ENCODE measurements around the gene NDST1. TPM values are rescaled to one million over a fixed set of nuclear protein-coding genes. Genes with fewer than 3 reads are reported as not detected.

NDST1 gene
- total RNA-seq, 3 donors from 2014 or later: 5.0 to 8.0 (median 5.6) TPM

DNA sequence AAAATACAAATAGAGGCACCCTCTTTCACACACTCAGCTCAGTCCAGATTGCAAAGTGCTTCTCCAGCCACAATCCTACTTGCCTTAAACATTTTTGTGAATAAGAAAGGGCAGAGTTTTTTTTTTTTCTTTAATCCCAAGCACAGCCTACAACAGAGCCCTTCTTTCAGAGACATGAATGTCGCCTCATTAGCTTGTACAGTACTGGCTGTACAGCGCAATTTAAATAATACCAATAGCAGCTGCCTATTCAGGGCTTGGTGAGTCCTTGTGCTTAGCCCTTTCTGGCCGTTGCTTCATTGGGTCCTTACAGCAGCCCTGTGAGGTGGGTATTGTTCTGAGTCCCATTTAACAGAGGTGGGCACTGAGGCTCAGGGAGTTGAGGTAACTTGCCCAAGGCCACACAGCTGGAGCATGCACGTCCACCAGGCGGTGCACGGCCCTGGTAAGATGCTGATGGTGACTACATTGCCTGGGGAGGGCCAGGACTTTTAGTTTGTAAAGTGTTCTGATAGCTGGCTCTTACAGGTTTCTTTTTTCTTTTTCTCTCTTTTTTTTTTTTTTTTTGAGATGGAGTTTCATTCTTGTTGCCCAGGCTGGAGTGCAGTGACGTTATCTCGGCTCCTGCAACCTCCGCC lies 23.1 kb downstream of the NDST1 start:
- Mint-ChIP-seq H3K27me3 (ENCODE audit: low read depth) (no peaks in the 10 kb centered on the region), H3K4me3 (no peak overlapping the region), H3K36me3 (ENCODE audit: insufficient read depth) (no peaks in the 10 kb centered on the region), H3K4me1 (ENCODE audit: low read depth) (no peaks in the 10 kb centered on the region), H3K9me3 (no peaks in the 10 kb centered on the region)
- DNase-seq (no peak), ATAC-seq (no peak)

DNA sequence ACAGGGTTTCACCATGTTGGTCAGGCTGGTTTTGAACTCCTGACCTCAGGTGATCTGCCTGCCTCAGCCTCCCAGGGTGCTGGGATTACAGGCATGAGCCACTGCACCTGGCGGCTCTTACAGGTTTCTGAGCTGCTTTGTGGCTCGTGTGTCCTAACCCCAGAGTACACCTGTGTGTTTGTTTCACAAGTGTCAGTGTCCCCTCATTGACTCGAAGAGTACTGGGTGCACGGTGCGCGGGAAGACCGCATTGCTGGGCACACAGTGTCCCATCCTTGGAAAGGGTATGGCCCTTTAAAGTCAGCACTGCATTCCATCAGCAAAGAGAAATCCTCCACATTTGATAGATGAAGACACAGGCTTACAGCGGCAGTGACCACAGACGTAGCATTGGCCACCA lies 23.8 kb downstream of the NDST1 start:
- ATAC-seq: no peak
- no peak for DNase-seq
- H3K4me3 Mint-ChIP-seq: no peak overlapping the region
- H3K27me3 Mint-ChIP-seq (ENCODE audit: low read depth): no peaks in the 10 kb centered on the region
- no peaks in the 10 kb centered on the region for H3K36me3 Mint-ChIP-seq (ENCODE audit: insufficient read depth)
- H3K4me1 Mint-ChIP-seq (ENCODE audit: low read depth): no peaks in the 10 kb centered on the region
- H3K9me3 Mint-ChIP-seq: no peaks in the 10 kb centered on the region

DNA sequence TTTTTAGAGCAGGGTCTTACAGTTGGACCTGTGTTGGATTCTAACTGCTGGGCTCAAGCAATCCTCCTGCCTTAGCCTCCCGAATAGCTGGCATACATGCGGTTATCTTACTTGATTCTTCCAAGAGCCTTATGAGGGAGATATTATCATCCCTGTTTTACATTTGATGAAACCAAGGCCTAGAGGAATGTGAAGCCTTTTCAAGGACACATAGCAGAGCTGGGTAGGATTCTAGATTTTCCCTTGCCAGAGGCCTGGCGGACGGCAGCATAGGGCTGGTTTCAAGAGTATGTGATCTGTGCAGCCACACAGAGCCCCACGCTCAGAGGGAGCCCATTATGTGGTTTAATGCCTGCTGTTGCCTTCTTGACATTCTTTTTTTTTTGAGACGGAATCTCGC lies 24.2 kb downstream of the NDST1 start:
- Mint-ChIP-seq H3K4me1 (ENCODE audit: low read depth) (no peaks in the 10 kb centered on the region), H3K4me3 (no peak overlapping the region), H3K27me3 (ENCODE audit: low read depth) (no peaks in the 10 kb centered on the region), H3K36me3 (ENCODE audit: insufficient read depth) (no peaks in the 10 kb centered on the region), H3K9me3 (no peaks in the 10 kb centered on the region)
- no peak for ATAC-seq
- no peak for DNase-seq

DNA sequence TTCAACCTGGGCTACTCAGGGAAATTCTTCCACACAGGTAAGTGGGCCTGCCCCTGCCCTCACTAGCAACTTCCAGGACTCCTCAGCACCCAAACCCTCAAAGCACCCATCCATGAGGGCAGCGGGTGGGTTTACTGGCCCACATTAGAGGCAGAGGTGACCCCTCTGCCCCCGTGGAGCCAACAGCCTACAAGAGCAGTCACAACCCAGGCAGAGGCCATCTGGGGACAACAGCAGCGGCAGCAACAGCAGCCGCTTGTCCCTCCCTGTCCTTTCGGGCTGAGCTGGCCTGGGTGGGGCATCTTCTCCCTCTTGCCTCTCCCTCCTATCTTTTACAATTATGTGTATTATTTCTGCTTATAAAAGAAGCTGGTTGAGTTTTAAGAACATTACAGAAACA lies 25.1 kb downstream of the NDST1 start:
- Mint-ChIP-seq H3K36me3 (ENCODE audit: insufficient read depth) (no peaks in the 10 kb centered on the region), H3K4me3 (no peak overlapping the region), H3K9me3 (no peaks in the 10 kb centered on the region), H3K27me3 (ENCODE audit: low read depth) (no peaks in the 10 kb centered on the region), H3K4me1 (ENCODE audit: low read depth) (no peaks in the 10 kb centered on the region)
- DNase-seq (no peak), ATAC-seq (no peak)

DNA sequence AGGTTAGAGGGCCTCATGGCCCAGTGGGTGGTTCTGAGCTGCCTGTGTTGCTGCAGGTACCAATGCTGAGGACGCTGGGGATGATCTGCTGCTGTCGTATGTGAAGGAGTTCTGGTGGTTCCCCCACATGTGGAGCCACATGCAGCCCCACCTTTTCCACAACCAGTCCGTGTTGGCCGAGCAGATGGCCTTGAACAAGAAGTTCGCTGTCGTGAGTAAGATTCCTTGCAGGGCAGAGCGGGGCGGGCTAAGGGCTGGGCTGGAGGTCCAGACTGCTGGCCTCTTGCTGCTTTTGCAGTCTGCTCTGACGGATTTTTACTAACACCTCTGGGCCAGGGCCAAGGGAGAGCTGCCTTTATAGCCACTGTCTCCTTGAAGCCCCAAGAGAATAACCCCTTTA lies 26.9 kb downstream of the NDST1 start:
- no peaks in the 10 kb centered on the region for H3K27me3 Mint-ChIP-seq (ENCODE audit: low read depth)
- no peaks in the 10 kb centered on the region for H3K9me3 Mint-ChIP-seq
- no peak for DNase-seq
- H3K36me3 Mint-ChIP-seq (ENCODE audit: insufficient read depth): no peaks in the 10 kb centered on the region
- no peak overlapping the region for H3K4me3 Mint-ChIP-seq
- no peak for ATAC-seq
- H3K4me1 Mint-ChIP-seq (ENCODE audit: low read depth): no peaks in the 10 kb centered on the region

DNA sequence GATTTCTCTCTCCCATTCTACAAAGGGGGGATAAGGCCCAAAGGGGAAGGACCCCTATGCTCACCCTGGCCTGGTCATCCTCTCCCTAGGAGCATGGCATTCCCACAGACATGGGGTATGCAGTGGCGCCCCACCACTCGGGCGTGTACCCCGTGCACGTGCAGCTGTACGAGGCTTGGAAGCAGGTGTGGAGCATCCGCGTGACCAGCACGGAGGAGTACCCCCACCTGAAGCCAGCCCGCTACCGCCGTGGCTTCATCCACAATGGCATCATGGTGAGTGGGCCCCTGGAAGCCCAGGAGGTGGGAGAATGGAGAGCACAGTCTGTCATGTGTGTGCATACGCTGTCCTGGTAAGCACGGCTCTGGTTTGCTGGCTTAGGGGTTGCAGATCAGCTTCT lies 27.7 kb downstream of the NDST1 start:
- ATAC-seq (no peak), DNase-seq (no peak)
- Mint-ChIP-seq H3K36me3 (ENCODE audit: insufficient read depth) (no peaks in the 10 kb centered on the region), H3K9me3 (no peaks in the 10 kb centered on the region), H3K27me3 (ENCODE audit: low read depth) (no peaks in the 10 kb centered on the region), H3K4me1 (ENCODE audit: low read depth) (no peaks in the 10 kb centered on the region), H3K4me3 (no peak overlapping the region)

DNA sequence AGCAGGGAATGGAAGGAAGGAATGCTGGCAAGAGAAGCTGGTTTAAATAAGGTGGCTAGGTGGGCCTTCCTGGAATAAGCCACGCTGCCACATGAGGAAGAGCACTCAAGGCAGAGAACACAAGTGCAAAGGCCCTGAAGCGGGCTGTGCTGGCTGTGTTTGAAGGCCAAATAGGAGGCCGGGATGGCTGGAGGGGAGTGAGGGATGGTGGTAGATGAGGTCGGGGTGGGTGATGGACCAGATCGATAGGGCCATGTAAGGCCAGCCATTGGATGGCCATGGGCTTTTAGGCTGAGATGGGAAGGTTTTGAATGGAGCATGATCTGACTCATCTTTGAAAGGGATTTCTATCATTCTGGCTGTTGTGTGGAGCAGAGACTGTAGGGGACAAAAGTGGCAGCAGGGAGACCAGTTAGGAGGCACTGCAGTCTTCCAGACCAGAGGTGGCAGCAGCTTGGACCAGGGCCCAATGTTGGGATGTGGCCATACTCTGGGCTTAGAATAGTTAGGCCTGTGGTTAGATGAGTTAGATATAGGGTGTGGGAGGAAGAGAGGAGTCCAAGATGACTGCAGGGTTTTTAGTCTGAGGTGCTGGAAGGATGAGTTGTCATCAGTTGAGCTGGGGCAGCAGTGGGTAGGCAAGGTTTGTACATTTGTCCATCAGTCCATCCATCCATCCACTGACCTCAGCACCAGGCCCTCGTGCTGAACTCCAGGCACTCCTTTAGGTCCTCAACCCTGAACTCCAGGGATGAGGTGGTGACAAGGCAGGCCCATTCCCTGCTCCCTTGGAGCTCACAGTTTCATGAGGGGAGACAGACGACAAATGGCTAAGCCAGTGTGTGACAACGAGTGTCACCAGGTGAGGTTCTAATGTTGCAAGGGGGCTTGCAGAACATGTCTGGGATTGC lies 30.3 kb downstream of the NDST1 start:
- Mint-ChIP-seq H3K9me3 (no peaks in the 10 kb centered on the region), H3K36me3 (ENCODE audit: insufficient read depth) (no peaks in the 10 kb centered on the region), H3K27me3 (ENCODE audit: low read depth) (no peaks in the 10 kb centered on the region), H3K4me1 (ENCODE audit: low read depth) (no peaks in the 10 kb centered on the region), H3K4me3 (no peak overlapping the region)
- ATAC-seq: no peak
- DNase-seq: no peak

DNA sequence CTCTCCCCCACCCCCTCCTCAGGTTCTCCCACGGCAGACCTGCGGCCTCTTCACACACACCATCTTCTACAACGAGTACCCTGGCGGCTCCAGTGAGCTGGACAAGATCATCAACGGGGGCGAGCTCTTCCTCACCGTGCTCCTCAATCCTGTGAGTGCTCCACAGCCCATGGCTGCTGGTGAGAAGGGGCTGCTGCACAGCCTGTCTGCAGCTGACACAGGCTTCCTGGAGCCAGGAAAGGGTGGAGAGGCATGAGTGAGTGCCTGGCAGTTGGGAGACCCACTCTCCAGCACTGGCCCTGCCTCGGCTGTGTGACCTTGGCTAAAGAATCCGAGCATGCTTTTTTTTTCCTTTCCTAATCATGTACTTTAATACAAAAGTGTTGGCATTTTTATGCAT lies 31.3 kb downstream of the NDST1 start:
- DNase-seq (no peak), ATAC-seq (no peak)
- no peaks in the 10 kb centered on the region for H3K36me3 Mint-ChIP-seq (ENCODE audit: insufficient read depth)
- H3K4me3 Mint-ChIP-seq: no peak overlapping the region
- H3K9me3 Mint-ChIP-seq: no peaks in the 10 kb centered on the region
- no peaks in the 10 kb centered on the region for H3K27me3 Mint-ChIP-seq (ENCODE audit: low read depth)
- no peaks in the 10 kb centered on the region for H3K4me1 Mint-ChIP-seq (ENCODE audit: low read depth)

DNA sequence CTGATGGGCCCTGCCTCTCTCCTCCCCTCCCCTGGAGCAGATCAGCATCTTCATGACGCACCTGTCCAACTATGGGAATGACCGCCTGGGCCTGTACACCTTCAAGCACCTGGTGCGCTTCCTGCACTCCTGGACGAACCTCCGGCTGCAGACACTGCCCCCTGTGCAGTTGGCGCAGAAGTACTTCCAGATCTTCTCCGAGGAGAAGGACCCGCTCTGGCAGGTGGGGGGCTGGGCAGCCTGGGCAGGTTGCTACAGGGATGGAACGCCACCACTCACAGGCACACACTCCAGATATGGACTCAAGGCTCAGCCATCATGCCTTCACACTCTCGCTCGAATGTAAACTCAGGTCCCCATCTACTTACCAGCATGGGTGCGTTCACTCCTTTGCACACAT lies 32.1 kb downstream of the NDST1 start:
- no peaks in the 10 kb centered on the region for H3K36me3 Mint-ChIP-seq (ENCODE audit: insufficient read depth)
- no peak overlapping the region for H3K4me3 Mint-ChIP-seq
- ATAC-seq: no peak
- no peaks in the 10 kb centered on the region for H3K9me3 Mint-ChIP-seq
- no peak for DNase-seq
- no peaks in the 10 kb centered on the region for H3K27me3 Mint-ChIP-seq (ENCODE audit: low read depth)
- H3K4me1 Mint-ChIP-seq (ENCODE audit: low read depth): no peaks in the 10 kb centered on the region

DNA sequence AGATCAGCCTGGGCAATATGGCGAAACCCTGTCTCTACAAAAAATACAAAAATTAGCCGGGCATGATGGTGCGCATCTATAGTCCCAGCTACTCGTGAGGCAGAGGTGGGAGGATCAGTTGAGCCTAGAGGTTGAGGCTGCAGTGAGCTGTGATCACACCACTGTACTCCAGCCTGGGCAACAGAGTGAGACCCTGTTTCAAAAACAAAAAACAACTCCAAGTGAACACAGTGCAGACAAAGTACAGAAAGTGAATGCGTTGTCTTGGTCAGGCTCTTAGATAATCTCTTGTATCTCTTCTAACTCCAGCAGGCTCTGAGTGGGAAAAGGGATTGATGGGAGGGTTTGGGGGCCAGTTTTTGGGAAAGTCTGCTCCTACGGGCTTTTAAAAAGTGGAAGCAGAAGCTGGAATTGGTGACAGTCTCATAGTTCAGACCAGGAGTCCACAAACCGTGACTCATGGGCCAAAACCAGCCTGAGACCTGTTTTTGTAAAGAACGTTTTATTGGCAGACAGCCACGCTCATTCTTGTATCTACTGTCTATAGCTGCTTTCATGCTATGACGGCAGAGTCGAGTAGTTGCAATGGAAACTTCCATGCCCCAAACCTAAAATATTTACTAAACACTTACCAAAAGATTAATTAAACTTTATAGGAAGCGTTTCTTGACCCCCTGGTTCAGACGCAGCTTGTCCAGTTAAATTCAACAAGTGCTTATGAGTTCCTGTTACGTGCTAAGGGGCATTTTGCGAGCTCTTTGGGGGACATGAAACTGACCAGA lies 32.9 kb downstream of the NDST1 start:
- Mint-ChIP-seq H3K36me3 (ENCODE audit: insufficient read depth) (no peaks in the 10 kb centered on the region), H3K27me3 (ENCODE audit: low read depth) (no peaks in the 10 kb centered on the region), H3K4me3 (no peak overlapping the region), H3K4me1 (ENCODE audit: low read depth) (no peaks in the 10 kb centered on the region), H3K9me3 (no peaks in the 10 kb centered on the region)
- ATAC-seq: no peak
- no peak for DNase-seq

DNA sequence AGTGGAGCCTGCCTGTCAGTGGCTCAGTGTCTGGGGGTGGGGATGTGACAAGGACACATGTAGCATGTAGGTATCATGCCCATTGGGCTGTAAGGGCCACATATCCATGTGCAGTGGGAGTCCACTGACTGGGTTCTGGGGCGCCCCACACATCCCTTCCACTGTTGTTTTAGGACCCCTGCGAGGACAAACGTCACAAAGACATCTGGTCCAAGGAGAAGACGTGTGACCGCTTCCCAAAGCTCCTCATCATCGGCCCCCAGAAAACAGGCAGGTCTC lies 33.4 kb downstream of the NDST1 start:
- Mint-ChIP-seq H3K27me3 (ENCODE audit: low read depth) (no peaks in the 10 kb centered on the region), H3K4me1 (ENCODE audit: low read depth) (no peaks in the 10 kb centered on the region), H3K4me3 (no peak overlapping the region), H3K36me3 (ENCODE audit: insufficient read depth) (no peaks in the 10 kb centered on the region), H3K9me3 (no peaks in the 10 kb centered on the region)
- DNase-seq (no peak), ATAC-seq (no peak)

DNA sequence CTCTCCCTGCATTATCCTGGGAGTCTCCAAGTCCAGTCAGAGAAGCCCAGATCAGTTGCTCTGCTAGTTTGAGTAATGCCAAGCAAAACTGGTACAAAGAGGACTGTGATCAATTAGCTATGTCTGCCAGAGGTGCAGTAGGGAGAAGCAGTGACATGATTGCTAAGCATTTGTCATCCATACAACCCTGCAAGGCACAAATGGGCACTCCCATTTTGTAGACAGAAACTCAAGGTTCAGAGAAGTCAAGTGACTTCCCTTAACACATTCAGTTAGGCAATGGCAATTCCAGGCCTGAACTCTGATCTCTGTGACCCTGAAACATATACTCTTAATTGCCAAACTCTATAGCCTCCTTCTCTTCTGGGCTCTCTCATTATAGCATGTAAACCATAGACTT lies 34.0 kb downstream of the NDST1 start:
- ATAC-seq (no peak), DNase-seq (no peak)
- H3K4me1 Mint-ChIP-seq (ENCODE audit: low read depth): no peaks in the 10 kb centered on the region
- H3K36me3 Mint-ChIP-seq (ENCODE audit: insufficient read depth): no peaks in the 10 kb centered on the region
- H3K27me3 Mint-ChIP-seq (ENCODE audit: low read depth): no peaks in the 10 kb centered on the region
- H3K4me3 Mint-ChIP-seq: no peak overlapping the region
- no peaks in the 10 kb centered on the region for H3K9me3 Mint-ChIP-seq

DNA sequence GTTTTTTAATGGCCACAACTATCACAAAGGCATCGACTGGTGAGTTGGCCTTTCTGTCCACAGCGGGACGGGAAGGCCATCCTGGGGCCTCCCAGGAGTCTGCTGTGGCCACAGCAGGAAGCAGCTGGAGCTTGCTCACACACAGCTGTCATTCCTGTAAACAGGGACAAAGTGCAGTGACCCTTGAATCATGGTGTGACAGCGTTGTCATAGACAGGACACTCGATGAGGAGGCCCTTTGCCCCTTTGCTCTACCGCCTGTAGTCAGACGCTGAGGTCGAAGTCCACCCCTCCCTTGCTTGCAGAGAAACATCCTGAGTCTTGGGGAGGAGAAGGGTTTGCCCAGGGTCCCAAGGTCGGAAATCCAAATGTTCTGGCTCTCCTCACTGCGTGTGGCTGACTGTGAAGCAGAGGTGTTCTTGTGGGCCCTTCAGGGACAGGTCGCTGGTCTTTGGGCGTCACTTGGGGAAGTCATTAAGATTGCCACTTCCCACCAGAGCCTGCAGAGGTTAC lies 35.1 kb downstream of the NDST1 start:
- no peak for ATAC-seq
- H3K4me1 Mint-ChIP-seq (ENCODE audit: low read depth): no peaks in the 10 kb centered on the region
- no peaks in the 10 kb centered on the region for H3K36me3 Mint-ChIP-seq (ENCODE audit: insufficient read depth)
- DNase-seq: no peak
- no peaks in the 10 kb centered on the region for H3K27me3 Mint-ChIP-seq (ENCODE audit: low read depth)
- no peak overlapping the region for H3K4me3 Mint-ChIP-seq
- no peaks in the 10 kb centered on the region for H3K9me3 Mint-ChIP-seq

DNA sequence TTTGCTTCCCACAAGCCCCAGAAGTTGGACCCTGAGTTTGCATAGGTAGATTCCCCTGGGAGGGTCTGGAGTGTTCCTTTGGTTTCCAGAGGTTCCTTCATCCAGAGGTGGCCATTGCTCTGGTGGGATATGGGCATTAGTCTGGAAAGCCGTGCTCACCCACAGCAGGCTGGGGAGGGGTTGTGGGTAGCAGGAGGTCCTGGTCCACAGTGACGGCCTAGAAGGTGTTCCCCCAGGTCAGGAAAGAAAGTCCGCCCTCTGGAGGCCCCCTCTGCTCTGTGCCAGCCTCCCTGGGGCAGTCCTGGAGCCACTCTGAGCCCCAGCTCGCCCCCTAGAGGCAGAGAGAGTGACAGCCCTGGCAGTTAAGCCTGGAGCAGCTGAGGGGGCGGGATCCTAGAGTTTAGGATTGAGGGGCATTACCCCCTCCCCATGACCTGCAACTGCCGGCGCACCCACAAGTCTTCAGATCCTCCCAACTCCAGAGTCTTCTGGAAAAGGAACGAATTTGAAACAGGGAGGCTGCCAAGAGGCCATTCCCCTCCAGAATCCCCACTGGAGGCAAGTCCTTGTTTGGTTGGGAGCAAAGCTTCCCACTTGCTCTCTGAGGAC lies 36.8 kb downstream of the NDST1 start:
- DNase-seq: peak; percentile 47
- Mint-ChIP-seq H3K9me3 (no peaks in the 10 kb centered on the region), H3K4me1 (ENCODE audit: low read depth) (no peaks in the 10 kb centered on the region), H3K4me3 (no peak overlapping the region), H3K36me3 (ENCODE audit: insufficient read depth) (no peaks in the 10 kb centered on the region), H3K27me3 (ENCODE audit: low read depth) (no peaks in the 10 kb centered on the region)
- ATAC-seq: peak; percentile 86 to 87

All from activated T-cell treated with anti-CD3 and anti-CD28 coated beads, Interleukin-2, amount 50 U/mL, for 4 hours (primary cell).